Duodenal mucosa (tissue), 2 donors: ENCODE data around the gene RNF44.

Experiments used
- H3K27ac ChIP-seq: one replicate; pipeline ENCODE4 v1.7.0; 2013; ENCODE audit warnings: low read depth, low read length
- H3K27me3 ChIP-seq, 2 donors: one replicate each; pipeline ENCODE4 v1.7.0; 2013; ENCODE audit warnings: low read length in 2 of 2, control low read depth in 1 of 2; ENCODE audit not compliant: insufficient read depth in 2 of 2, control insufficient read depth in 1 of 2
- H3K36me3 ChIP-seq, 2 donors: one replicate each; pipeline ENCODE4 v1.7.0; 2013; ENCODE audit warnings: low read length in 2 of 2, control low read depth in 1 of 2; ENCODE audit not compliant: insufficient read depth in 2 of 2, control insufficient read depth in 1 of 2
- H3K4me1 ChIP-seq, 2 donors: one replicate each; pipeline ENCODE4 v1.7.0; 2013; ENCODE audit warnings: low read length in 2 of 2, control low read depth in 1 of 2; ENCODE audit not compliant: insufficient read depth in 2 of 2, control insufficient read depth in 1 of 2
- H3K4me3 ChIP-seq, 2 donors: one replicate each; pipeline ENCODE4 v1.7.0; 2013; ENCODE audit warnings: low read length in 2 of 2, low read depth in 1 of 2
- H3K9ac ChIP-seq, 2 donors: one replicate each; pipeline ENCODE4 v1.7.0; 2013; ENCODE audit warnings: low read length in 2 of 2, low read depth in 1 of 2
- H3K9me3 ChIP-seq, 2 donors: one replicate each; pipeline ENCODE4 v1.7.0; 2013; ENCODE audit warnings: low read length in 2 of 2, control low read depth in 1 of 2; ENCODE audit not compliant: control insufficient read depth in 1 of 2

Gene RNF44

GRCh38 chr5:176530393-176530982 is 6.7 kb downstream of the RNF44 start:
- Histone ChIP-seq H3K4me1 (peaks cover 31 to 46% of the 10 kb centered on the region in 2 donors), H3K9me3 (no peaks in the 10 kb centered on the region), H3K9ac (no peak overlapping the region), H3K4me3 (no peak overlapping the region), H3K27ac (no peak overlapping the region), H3K27me3 (no peaks in the 10 kb centered on the region), H3K36me3 (peaks cover 24 to 43% of the 10 kb centered on the region in 2 donors)

- Histone ChIP-seq H3K4me1 (peaks cover 25 to 39% of the 10 kb centered on the region in 2 donors), H3K36me3 (peaks cover 24 to 43% of the 10 kb centered on the region in 2 donors), H3K9me3 (no peaks in the 10 kb centered on the region), H3K9ac (no peak overlapping the region), H3K27me3 (no peaks in the 10 kb centered on the region), H3K27ac (no peak overlapping the region), H3K4me3 (no peak overlapping the region)
Observed at GRCh38 chr5:176529741-176530141, 7.5 kb downstream of the RNF44 start.

- no peak overlapping the region for H3K27ac ChIP-seq
- peaks cover 24 to 43% of the 10 kb centered on the region in 2 donors for H3K36me3 ChIP-seq
- H3K9me3 ChIP-seq: no peaks in the 10 kb centered on the region
- no peak overlapping the region for H3K4me3 ChIP-seq
- H3K27me3 ChIP-seq: no peaks in the 10 kb centered on the region
- peaks cover 19 to 34% of the 10 kb centered on the region in 2 donors for H3K4me1 ChIP-seq
- H3K9ac ChIP-seq: no peak overlapping the region
Observed at GRCh38 chr5:176529116-176529740, 8.0 kb downstream of the RNF44 start.

- Histone ChIP-seq H3K27ac (no peak overlapping the region), H3K27me3 (no peaks in the 10 kb centered on the region), H3K36me3 (peaks cover 24 to 43% of the 10 kb centered on the region in 2 donors), H3K9me3 (no peaks in the 10 kb centered on the region), H3K9ac (no peak overlapping the region), H3K4me1 (peaks cover 15 to 29% of the 10 kb centered on the region in 2 donors), H3K4me3 (no peak overlapping the region)
Observed at GRCh38 chr5:176528761-176529115, 8.5 kb downstream of the RNF44 start.

GRCh38 chr5:176528301-176528700 is 8.9 kb downstream of the RNF44 start:
- H3K4me1 ChIP-seq: peaks cover 10 to 24% of the 10 kb centered on the region in 2 donors
- no peak overlapping the region for H3K4me3 ChIP-seq
- peaks cover 24 to 43% of the 10 kb centered on the region in 2 donors for H3K36me3 ChIP-seq
- no peaks in the 10 kb centered on the region for H3K9me3 ChIP-seq
- no peak overlapping the region for H3K9ac ChIP-seq
- no peak overlapping the region for H3K27ac ChIP-seq
- H3K27me3 ChIP-seq: no peaks in the 10 kb centered on the region

GRCh38 chr5:176527246-176528222 is 9.7 kb downstream of the RNF44 start:
- H3K4me1 ChIP-seq: peaks cover 3 to 18% of the 10 kb centered on the region in 2 donors
- no peak overlapping the region for H3K9ac ChIP-seq
- no peak overlapping the region for H3K27ac ChIP-seq
- no peaks in the 10 kb centered on the region for H3K27me3 ChIP-seq
- peaks cover 24 to 43% of the 10 kb centered on the region in 2 donors for H3K36me3 ChIP-seq
- no peaks in the 10 kb centered on the region for H3K9me3 ChIP-seq
- H3K4me3 ChIP-seq: no peak overlapping the region

GRCh38 chr5:176526462-176526861 is 10.7 kb downstream of the RNF44 start:
- no peak overlapping the region for H3K9ac ChIP-seq
- no peaks in the 10 kb centered on the region for H3K27me3 ChIP-seq
- no peaks in the 10 kb centered on the region for H3K9me3 ChIP-seq
- no peak overlapping the region for H3K27ac ChIP-seq
- H3K4me1 ChIP-seq: peaks cover 0 to 14% of the 10 kb centered on the region in 2 donors
- H3K36me3 ChIP-seq: peaks cover 21 to 37% of the 10 kb centered on the region in 2 donors
- no peak overlapping the region for H3K4me3 ChIP-seq

GRCh38 chr5:176525677-176526076 is 11.5 kb downstream of the RNF44 start:
- no peaks in the 10 kb centered on the region for H3K27me3 ChIP-seq
- H3K9me3 ChIP-seq: no peaks in the 10 kb centered on the region
- no peak overlapping the region for H3K9ac ChIP-seq
- no peak overlapping the region for H3K4me3 ChIP-seq
- H3K4me1 ChIP-seq: peaks cover 0 to 7% of the 10 kb centered on the region in 2 donors
- H3K36me3 ChIP-seq: peaks cover 14 to 30% of the 10 kb centered on the region in 2 donors
- H3K27ac ChIP-seq: no peak overlapping the region

- Histone ChIP-seq H3K9me3 (no peaks in the 10 kb centered on the region), H3K4me3 (no peak overlapping the region), H3K9ac (no peak overlapping the region), H3K36me3 (peaks cover 14 to 27% of the 10 kb centered on the region in 2 donors), H3K4me1 (peaks cover 0 to 7% of the 10 kb centered on the region in 2 donors), H3K27ac (no peak overlapping the region), H3K27me3 (no peaks in the 10 kb centered on the region)
Observed at GRCh38 chr5:176524987-176525386, 12.2 kb downstream of the RNF44 start.

GRCh38 chr5:176524138-176524537 is 13.1 kb downstream of the RNF44 start:
- peaks cover 7 to 20% of the 10 kb centered on the region in 2 donors for H3K36me3 ChIP-seq
- H3K4me1 ChIP-seq: peaks cover 0 to under 1% of the 10 kb centered on the region in 2 donors
- no peaks in the 10 kb centered on the region for H3K9me3 ChIP-seq
- no peaks in the 10 kb centered on the region for H3K27me3 ChIP-seq
- no peak overlapping the region for H3K27ac ChIP-seq
- H3K9ac ChIP-seq: no peak overlapping the region
- H3K4me3 ChIP-seq: no peak overlapping the region
